Nephron progenitor cell (in vitro differentiated cells): ENCODE data around the gene FHL2.
A peak's percentile ranks its signal among the peaks of the same experiment; 100 is the strongest.

Experiments used
- DNase-seq: peaks from one replicate; pipeline ENCODE4 v3.0.0; 2021
- H3K27ac Mint-ChIP-seq: 2 replicates; pipeline ENCODE4 v1.8.0; 2021; ENCODE audit warnings: mild to moderate bottlenecking, moderate library complexity, mixed read lengths
- H3K27me3 Mint-ChIP-seq: 2 replicates; pipeline ENCODE4 v1.8.0; 2021; ENCODE audit warnings: mild to moderate bottlenecking, low read depth, mixed read lengths; ENCODE audit not compliant: poor library complexity
- H3K36me3 Mint-ChIP-seq: 2 replicates; pipeline ENCODE4 v1.8.0; 2021; ENCODE audit warnings: low read depth, mixed read lengths
- H3K4me1 Mint-ChIP-seq: 2 replicates; pipeline ENCODE4 v1.8.0; 2021; ENCODE audit warnings: mixed read lengths
- H3K4me3 Mint-ChIP-seq: 2 replicates; pipeline ENCODE4 v1.8.0; 2021; ENCODE audit warnings: mild to moderate bottlenecking, moderate library complexity, mixed read lengths
- H3K9me3 Mint-ChIP-seq: 2 replicates; pipeline ENCODE4 v1.8.0; 2021; ENCODE audit warnings: mild to moderate bottlenecking, moderate library complexity, mixed read lengths
- TF ChIP-seq, protein P1 (sequence below): fragments of 200-600 bp; sonication (generic); IDR thresholded peaks from 2 replicates; pipeline ENCODE4 v1.5.0; 2021; ENCODE audit warnings: antibody characterized with exemption

Gene FHL2

DNA sequence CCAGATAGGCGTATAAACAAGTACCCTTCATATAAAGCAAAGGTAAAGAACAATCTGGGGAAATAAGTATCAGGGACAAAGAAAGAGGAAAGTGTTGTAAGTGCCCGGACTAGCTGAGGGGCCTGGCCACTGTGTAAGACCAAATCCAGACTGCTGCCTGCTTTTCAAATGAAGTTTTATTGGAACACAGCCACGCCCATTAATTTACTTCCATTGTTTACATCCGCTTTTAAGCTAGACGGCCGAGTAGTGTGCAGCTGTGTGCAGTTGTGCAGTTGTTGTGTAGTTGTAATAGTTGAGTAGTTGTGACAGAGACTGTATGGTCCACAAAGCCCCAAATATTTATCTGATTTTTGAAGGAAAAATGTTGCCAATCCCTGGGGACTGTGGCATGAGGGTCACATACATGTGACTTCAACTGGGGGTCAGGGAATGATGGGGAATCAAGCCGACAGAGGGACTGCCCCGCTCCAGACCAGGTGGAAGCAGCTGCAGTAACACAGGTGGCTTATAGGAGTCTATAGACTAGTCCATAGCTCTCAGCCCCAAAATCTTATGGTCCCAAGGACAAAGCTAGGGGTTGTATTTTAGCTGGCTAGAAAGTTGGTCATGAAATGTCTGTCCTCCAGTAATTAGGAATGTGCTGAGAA is 30.0 kb downstream of the FHL2 start:
- no peak overlapping the region for H3K4me3 Mint-ChIP-seq
- TF ChIP-seq, protein P1, sequence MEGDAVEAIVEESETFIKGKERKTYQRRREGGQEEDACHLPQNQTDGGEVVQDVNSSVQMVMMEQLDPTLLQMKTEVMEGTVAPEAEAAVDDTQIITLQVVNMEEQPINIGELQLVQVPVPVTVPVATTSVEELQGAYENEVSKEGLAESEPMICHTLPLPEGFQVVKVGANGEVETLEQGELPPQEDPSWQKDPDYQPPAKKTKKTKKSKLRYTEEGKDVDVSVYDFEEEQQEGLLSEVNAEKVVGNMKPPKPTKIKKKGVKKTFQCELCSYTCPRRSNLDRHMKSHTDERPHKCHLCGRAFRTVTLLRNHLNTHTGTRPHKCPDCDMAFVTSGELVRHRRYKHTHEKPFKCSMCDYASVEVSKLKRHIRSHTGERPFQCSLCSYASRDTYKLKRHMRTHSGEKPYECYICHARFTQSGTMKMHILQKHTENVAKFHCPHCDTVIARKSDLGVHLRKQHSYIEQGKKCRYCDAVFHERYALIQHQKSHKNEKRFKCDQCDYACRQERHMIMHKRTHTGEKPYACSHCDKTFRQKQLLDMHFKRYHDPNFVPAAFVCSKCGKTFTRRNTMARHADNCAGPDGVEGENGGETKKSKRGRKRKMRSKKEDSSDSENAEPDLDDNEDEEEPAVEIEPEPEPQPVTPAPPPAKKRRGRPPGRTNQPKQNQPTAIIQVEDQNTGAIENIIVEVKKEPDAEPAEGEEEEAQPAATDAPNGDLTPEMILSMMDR, result no peak
- no peak for DNase-seq
- H3K9me3 Mint-ChIP-seq, result no peaks in the 10 kb centered on the region
- H3K4me1 Mint-ChIP-seq, result peaks cover 9% of the 10 kb centered on the region
- H3K36me3 Mint-ChIP-seq, result peaks cover 33% of the 10 kb centered on the region
- H3K27ac Mint-ChIP-seq, result no peak overlapping the region
- H3K27me3 Mint-ChIP-seq, result no peaks in the 10 kb centered on the region

DNA sequence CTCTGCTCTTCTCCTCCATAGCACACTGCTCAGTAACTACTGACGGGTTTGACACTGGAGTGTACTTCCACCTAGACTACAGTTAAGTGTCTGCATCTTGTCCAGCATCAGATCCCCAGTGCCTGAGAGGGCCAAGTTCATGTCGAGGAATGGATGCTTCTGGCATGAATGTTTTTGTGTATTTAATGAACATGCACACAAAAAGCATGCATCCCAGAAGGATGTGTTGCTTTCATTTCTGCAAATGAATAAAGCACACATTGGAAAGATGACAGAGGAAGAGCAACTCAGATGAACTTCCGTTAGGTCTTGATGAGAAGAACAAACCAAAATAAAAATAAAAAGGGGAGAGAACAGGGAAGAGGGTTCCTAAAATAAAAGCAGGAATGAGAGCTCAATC is 33.6 kb downstream of the FHL2 start:
- H3K9me3 Mint-ChIP-seq, result no peaks in the 10 kb centered on the region
- no peak for DNase-seq
- peaks cover 36% of the 10 kb centered on the region for H3K36me3 Mint-ChIP-seq
- no peak overlapping the region for H3K4me3 Mint-ChIP-seq
- H3K4me1 Mint-ChIP-seq, result peaks cover 7% of the 10 kb centered on the region
- H3K27ac Mint-ChIP-seq, result peak overlapping the region; percentile 54
- TF ChIP-seq, protein P1, result no peak
- peaks cover 3% of the 10 kb centered on the region for H3K27me3 Mint-ChIP-seq

DNA sequence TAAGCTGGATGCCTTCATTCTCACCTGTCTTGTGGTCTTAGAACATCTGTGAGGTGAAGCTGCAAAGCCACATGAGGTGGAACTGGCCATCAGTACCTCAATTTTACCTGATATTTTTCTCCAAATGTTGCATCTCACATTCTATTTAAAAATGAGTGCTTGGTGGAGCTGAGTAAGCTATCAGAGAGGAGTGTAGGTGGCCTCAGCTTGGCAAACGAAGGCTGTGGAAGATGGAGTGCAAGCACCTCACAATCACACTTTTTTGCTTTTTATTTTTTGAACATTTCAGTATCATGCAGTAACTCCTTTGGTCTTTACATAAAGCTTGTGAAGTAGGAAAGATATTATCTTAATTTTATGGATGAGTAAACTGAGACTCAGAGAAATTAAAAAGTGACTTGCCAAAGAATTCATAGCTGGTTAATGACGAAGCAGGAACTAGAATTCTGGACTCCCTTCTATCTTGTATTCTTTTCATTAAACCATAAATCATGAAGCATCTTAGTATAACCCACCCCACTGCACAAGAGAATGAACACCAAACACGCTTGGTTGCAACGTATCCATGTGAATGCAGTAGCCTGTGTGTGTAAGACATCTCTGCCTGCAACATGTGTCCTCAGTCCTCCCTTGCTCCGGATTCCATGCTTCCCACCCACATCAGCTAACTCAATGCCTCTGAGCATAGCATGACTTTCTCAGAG is 34.3 kb downstream of the FHL2 start:
- no peaks in the 10 kb centered on the region for H3K9me3 Mint-ChIP-seq
- peaks cover 1% of the 10 kb centered on the region for H3K4me1 Mint-ChIP-seq
- H3K4me3 Mint-ChIP-seq, result no peak overlapping the region
- H3K27me3 Mint-ChIP-seq, result peaks cover 3% of the 10 kb centered on the region
- no peak overlapping the region for H3K27ac Mint-ChIP-seq
- DNase-seq, result no peak
- TF ChIP-seq, protein P1, result no peak
- H3K36me3 Mint-ChIP-seq, result peaks cover 33% of the 10 kb centered on the region

DNA sequence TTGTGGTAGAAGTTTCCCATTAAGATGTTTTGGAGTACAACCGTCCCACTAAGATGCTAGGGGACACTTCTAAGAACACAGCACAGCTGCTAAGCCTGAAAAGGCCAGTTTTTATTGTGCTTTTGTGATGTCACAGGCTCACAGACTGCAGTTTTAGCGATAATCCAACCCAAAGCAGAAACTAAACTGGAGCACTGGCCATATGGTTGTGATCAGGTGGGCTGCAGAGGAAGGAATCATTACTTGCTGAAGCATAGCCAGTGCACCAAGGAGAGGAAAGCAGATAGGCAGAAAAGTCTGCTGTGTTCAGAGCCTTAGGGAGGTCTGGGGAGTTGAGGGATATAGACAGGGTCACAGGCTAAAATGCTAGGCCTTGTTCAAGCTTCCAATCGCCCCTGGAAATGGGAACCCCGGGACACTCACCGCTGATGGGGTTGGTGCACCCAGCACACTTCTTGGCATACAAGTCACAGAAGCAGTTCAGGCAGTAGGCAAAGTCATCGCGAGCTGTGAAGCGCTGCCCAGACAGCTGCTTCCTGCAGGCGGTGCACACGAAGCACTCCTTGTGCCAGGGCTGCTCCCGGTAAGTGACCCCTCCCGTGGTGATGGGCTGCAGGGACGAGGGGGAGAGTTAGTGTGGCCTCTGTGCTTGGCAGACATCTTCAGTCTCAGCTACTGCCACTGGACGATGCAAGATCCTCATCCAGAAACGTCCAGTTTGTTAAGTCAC is 35.8 kb downstream of the FHL2 start:
- peaks cover 46% of the 10 kb centered on the region for H3K36me3 Mint-ChIP-seq
- H3K27me3 Mint-ChIP-seq, result peaks cover 3% of the 10 kb centered on the region

DNA sequence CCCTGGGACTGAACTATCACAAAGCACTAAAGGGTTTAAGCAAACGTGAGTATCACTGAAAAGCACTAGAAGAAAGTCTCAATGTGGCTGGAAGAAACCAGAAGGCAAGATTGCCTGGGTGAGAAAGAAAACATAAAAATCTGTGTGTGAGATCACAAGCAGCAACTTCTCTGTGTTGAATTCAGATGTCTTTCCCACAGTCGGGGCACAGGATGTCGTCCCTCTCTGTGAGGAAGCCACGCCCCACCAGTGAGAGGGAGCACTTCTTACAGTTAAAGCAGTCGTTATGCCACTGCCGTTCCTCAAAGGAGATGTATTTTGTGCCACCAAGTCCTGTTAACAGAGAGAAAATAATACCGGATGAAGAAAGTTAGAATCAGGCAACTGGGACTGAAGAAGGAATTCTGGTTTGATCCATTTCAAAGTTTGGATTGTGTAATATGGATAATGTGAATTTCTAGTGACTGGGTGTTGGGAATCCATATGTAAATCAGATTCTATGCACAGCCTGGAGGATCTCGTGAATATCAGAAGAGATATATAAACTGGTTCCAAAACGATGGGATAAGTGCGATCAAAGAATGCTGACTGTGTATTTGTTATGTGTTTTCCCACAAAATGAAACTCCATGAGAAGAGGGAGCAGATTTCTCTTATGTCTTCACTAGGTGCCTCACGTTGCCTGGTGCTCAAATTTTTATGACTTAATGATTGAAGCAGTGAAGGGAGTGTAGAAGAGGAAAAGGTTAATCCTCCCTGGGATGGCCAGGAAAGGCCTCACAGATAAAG is 37.6 kb downstream of the FHL2 start:
- TF ChIP-seq, protein P1, result no peak
- peaks cover 58% of the 10 kb centered on the region for H3K36me3 Mint-ChIP-seq
- no peak for DNase-seq
- no peaks in the 10 kb centered on the region for H3K4me1 Mint-ChIP-seq
- no peak overlapping the region for H3K4me3 Mint-ChIP-seq
- peaks cover 15% of the 10 kb centered on the region for H3K9me3 Mint-ChIP-seq
- H3K27me3 Mint-ChIP-seq, result peaks cover 3% of the 10 kb centered on the region
- H3K27ac Mint-ChIP-seq, result peak overlapping the region; percentile 20

More for the DNA sequence above, 35.8 kb downstream of the FHL2 start:
- TF ChIP-seq, protein P1, result no peak
- Mint-ChIP-seq H3K9me3 (peaks cover 1% of the 10 kb centered on the region), H3K4me3 (no peak overlapping the region), H3K27ac (no peak overlapping the region), H3K4me1 (no peaks in the 10 kb centered on the region)
- no peak for DNase-seq
